Measurements from ENCODE around the gene AAMP. TPM values are rescaled to one million over a fixed set of nuclear protein-coding genes. Genes with fewer than 3 reads are reported as not detected.

AAMP gene
- total RNA-seq, 5 donors from 2014 or later (not counting 1 experiment from before 2014, with no cell fraction given) = 46.2 to 71.3 (median 67.4) TPM

DNA sequence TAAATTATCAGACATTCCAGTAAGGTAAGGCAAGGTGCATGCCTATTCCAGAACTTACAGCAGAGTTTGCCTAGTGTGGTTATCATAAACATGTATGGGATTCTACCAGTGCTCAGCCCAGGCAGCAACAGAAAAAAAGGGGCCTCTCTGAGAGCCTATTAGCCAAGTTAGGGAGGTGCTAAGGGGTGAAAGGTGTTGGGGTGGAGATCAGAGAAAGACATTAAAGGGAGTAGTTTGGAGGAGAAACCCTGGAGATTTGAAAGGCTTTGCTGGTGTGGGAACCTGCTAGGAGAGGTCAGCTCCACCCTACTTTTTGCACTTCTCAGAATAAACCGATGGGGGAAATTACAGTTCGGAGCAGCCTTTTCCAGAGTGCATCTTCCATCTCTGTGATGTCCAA lies 50.0 kb downstream of the AAMP start:
- H3K4me1 Mint-ChIP-seq = peaks cover 72 to 78% (median 72%) of the 10 kb centered on the region in 3 donors
- DNase-seq (no peak), ATAC-seq (replicated peaks in 1 of 4) (no peak)
- Histone ChIP-seq H3K27ac (ENCODE audit: low read length) (peak overlapping the region; percentile 94), H3K4me3 (ENCODE audit: control insufficient read depth in 1 of 2, extremely low read depth in 1 of 2, low read length in 1 of 2) (peak overlapping the region; percentile 93 to 98), H3K27me3 (replicated peaks in 1 of 2; ENCODE audit: control insufficient read depth in 2 of 2, extremely low read depth in 1 of 2, insufficient read depth in 2 of 2, low read length in 1 of 2) (no peaks in the 10 kb centered on the region), H3K36me3 (ENCODE audit: control insufficient read depth in 2 of 2, extremely low read depth in 1 of 2, insufficient read depth in 1 of 2, low read length in 1 of 2) (peaks cover 0 to 37% of the 10 kb centered on the region in 2 donors), H3K9me3 (no peaks in the 10 kb centered on the region), H3K4me1 (ENCODE audit: control insufficient read depth in 1 of 2, extremely low read depth in 1 of 2, insufficient read depth in 2 of 2, low read length in 2 of 2) (peaks cover 58% of the 10 kb centered on the region in 2 experiments)
- peak overlapping the region; percentile 90 to 100 (median 90) for H3K4me3 Mint-ChIP-seq
- no CpG with 5 or more reads among the region's 2 CpGs for WGBS (ENCODE audit: insufficient coverage)
- ChIA-PET POLR2A (interaction anchor here (0.5 to 4.1 kb wide), 4 partner anchors 9 to 23 kb away, joined by 3 to 36 read pairs (median 6); no protein-coding TSS in a partner anchor), CTCF (interaction anchor here in 1 of 2 donors (0.6 to 4.9 kb wide), 6 partner anchors 10 to 189 kb away, joined by 3 to 33 read pairs (median 4); partner anchors contain the start of gene CXCR1)
- peaks cover 32% of the 10 kb centered on the region for H3K36me3 Mint-ChIP-seq
- no peaks in the 10 kb centered on the region for H3K9me3 Mint-ChIP-seq
- no peaks in the 10 kb centered on the region for H3K27me3 Mint-ChIP-seq
- peak overlapping the region; percentile 94 to 98 for H3K27ac Mint-ChIP-seq

DNA sequence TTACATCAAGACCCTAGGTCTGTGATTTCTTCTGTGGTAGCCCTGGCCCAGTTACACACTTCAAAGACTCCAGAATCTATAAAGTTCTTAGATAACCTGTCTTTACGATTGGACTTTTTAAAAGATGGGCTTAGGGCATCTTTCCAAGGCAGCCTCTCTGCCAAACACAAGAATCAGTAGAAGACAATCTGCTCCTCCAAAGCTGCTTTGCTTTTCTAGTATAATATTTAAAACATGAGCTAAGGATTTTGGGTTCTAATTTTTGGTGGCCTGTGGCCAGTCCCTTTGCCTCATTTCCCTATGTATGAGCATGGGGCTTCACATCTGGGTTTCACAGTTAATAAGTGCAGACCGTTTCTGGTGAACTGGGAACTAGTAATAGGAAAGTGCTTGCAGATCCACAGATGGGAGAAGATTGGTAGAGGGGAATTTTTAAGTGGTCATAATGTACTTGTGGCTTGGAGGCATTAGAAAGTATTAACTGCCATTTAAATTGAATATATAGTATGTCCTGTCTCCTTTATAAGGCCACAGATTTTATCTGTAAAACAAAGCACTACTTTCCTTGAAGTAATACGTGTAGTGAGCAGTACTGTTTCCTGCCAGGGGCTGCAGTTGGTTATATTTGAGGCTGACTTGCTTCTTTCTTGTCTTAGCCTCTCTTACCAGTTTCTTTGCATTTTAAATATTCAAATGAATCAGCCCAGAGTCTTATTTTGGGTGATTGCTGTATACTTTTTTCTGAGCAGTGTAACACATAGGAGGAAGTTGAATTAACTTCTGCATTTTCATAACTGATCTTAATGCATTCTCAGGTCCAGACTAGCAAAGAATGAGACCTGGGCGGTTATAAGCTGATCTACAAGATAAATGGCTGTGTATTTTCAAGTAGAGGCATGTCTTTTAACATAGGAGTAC lies 51.4 kb downstream of the AAMP start:
- POLR2A ChIA-PET = interaction anchor here (0.5 to 4.1 kb wide), 5 partner anchors 11 to 184 kb away, joined by 3 to 36 read pairs (median 7); partner anchors contain the start of gene CTDSP1 (in 1 of the 2)
- H3K27me3 Mint-ChIP-seq = no peaks in the 10 kb centered on the region
- Histone ChIP-seq H3K36me3 (ENCODE audit: control insufficient read depth in 2 of 2, extremely low read depth in 1 of 2, insufficient read depth in 1 of 2, low read length in 1 of 2) (peaks cover 0 to 27% of the 10 kb centered on the region in 2 donors), H3K4me1 (ENCODE audit: control insufficient read depth in 1 of 2, extremely low read depth in 1 of 2, insufficient read depth in 2 of 2, low read length in 2 of 2) (peaks cover 44 to 46% of the 10 kb centered on the region in 2 experiments), H3K9me3 (no peaks in the 10 kb centered on the region), H3K27me3 (replicated peaks in 1 of 2; ENCODE audit: control insufficient read depth in 2 of 2, extremely low read depth in 1 of 2, insufficient read depth in 2 of 2, low read length in 1 of 2) (no peaks in the 10 kb centered on the region), H3K27ac (ENCODE audit: low read length) (peak overlapping the region; percentile 94), H3K4me3 (ENCODE audit: control insufficient read depth in 1 of 2, extremely low read depth in 1 of 2, low read length in 1 of 2) (peak overlapping the region; percentile 93 to 98)
- peak overlapping the region; percentile 94 to 98 for H3K27ac Mint-ChIP-seq
- peak; percentile 19 to 31 (median 30) for ATAC-seq (replicated peaks in 1 of 4)
- H3K4me1 Mint-ChIP-seq = peaks cover 57 to 64% (median 60%) of the 10 kb centered on the region in 3 donors
- H3K36me3 Mint-ChIP-seq = peaks cover 20% of the 10 kb centered on the region
- CTCF ChIA-PET = interaction anchor here (0.5 to 4.9 kb wide), 8 partner anchors 10 to 679 kb away, joined by 3 to 33 read pairs (median 4); partner anchors contain the start of gene CXCR1 (in 1 of the 2)
- WGBS (ENCODE audit: insufficient coverage) = no CpG with 5 or more reads among the region's 4 CpGs
- no peaks in the 10 kb centered on the region for H3K9me3 Mint-ChIP-seq
- H3K4me3 Mint-ChIP-seq = peak overlapping the region; percentile 90 to 100 (median 90)
- DNase-seq = peak in 11 of 35 experiments; percentile 8 to 52 (median 18)

DNA sequence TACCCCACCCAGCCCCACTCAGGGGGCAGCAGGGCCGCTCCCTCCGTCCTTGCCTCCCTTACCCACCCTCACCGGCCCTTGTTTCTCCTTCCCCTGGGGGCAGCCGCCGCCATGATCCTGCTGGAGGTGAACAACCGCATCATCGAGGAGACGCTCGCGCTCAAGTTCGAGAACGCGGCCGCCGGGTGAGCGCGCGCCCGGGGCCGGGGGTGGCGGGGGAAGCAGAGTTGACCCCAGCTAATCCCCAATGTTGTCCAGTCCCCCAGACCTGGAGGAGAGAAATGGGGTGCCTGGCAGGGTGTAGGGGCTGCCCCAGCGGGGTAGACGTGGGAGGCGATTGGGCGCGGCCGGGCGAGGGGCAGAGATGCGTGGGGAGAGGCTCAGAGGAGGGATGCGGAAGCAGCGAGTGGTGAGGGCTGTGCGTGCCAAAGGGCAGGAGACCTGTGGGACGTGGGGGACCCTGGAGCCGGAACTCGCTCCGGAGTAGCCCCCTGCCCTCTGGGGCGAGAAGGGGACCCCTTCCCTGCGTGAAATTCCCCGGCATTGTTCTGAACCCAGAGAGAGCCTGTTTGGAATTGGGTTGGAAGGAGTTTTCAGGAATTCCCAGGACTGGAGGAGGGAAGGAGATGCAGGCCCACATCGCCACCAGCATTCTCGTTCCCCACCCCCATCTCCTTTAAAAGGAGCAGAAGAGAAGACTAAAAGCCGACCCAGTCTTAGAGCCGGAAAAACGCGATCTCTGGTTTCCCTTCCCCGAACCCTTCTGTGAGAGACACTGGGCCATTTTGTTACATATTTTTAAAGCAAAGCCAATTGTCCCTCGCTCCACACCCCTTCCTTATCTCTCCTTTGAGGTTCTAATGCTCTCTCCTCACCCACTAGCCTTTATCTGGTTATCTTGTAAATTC lies 52.3 kb downstream of the AAMP start:
- Mint-ChIP-seq H3K4me1 (peaks cover 48 to 55% (median 51%) of the 10 kb centered on the region in 3 donors), H3K27ac (peak overlapping the region; percentile 94 to 98), H3K27me3 (no peaks in the 10 kb centered on the region), H3K9me3 (no peaks in the 10 kb centered on the region), H3K36me3 (peaks cover 20% of the 10 kb centered on the region), H3K4me3 (peak overlapping the region; percentile 90 to 100 (median 90))
- CTCF ChIA-PET = interaction anchor here (0.6 to 4.9 kb wide), 6 partner anchors 12 to 256 kb away, joined by 3 to 33 read pairs (median 6); partner anchors contain the start of genes AAMP (in 1 of the 2) and PNKD (in 1 of the 2)
- Histone ChIP-seq H3K36me3 (ENCODE audit: control insufficient read depth in 2 of 2, extremely low read depth in 1 of 2, insufficient read depth in 1 of 2, low read length in 1 of 2) (peaks cover 0 to 21% of the 10 kb centered on the region in 2 donors), H3K4me1 (ENCODE audit: control insufficient read depth in 1 of 2, extremely low read depth in 1 of 2, insufficient read depth in 2 of 2, low read length in 2 of 2) (peaks cover 35 to 40% of the 10 kb centered on the region in 2 experiments), H3K27me3 (replicated peaks in 1 of 2; ENCODE audit: control insufficient read depth in 2 of 2, extremely low read depth in 1 of 2, insufficient read depth in 2 of 2, low read length in 1 of 2) (no peaks in the 10 kb centered on the region), H3K27ac (ENCODE audit: low read length) (peak overlapping the region; percentile 94), H3K4me3 (ENCODE audit: control insufficient read depth in 1 of 2, extremely low read depth in 1 of 2, low read length in 1 of 2) (peak overlapping the region; percentile 93 to 98), H3K9me3 (no peaks in the 10 kb centered on the region)
- under 1% methylated on average over 40 of the region's 47 CpGs for WGBS (ENCODE audit: insufficient coverage)
- ATAC-seq (replicated peaks in 1 of 4) (peak; percentile 45 to 68 (median 60)), DNase-seq (peak; percentile 27 to 73 (median 48))
- POLR2A ChIA-PET = interaction anchor here in 1 of 2 donors (1.1 to 4.1 kb wide), 2 partner anchors 12 to 18 kb away, joined by 7 to 36 read pairs; no protein-coding TSS in a partner anchor

DNA sequence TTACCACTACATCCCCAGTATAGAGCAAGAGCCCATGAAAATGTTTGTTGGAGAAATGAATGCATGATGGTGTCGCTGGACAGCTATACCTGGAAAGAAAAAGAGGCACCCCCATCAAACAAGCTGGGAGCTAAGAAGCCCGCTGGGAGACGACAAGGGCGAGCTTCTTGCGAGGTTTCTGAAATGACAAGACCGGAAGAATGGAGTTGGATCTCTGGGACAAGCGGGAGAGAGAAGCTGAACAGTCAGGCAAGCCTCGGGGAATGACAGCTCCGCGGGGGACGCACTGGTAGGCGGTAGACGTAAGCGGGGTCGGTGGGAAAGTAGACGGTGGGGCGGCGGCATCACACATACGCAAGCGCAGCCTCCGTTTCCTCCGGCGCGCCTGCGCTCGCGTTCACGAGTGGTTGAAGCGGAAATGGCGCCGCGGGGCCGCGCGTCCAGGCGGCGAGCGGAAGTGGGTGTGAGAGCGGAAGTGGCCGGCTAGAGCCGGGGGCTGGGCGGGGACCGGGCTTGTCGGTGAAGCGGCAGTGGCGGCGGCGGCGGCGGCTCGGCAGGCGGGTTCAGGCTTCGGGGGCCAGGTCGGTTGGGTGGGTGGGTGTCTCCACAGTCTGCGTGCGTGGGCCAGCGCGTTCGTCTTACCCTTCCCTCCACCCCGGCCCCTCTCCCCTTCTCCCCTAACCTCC lies 53.1 kb downstream of the AAMP start, which contains the start of gene ARPC2:
Gene ARPC2, plus strand, starts transcription at position 516 of the 686 bp plus-strand sequence. CDS start 282 bp downstream, outside the sequence.
- WGBS (ENCODE audit: insufficient coverage) = under 1% methylated on average over 37 of the region's 60 CpGs
- no peaks in the 10 kb centered on the region for H3K27me3 ChIP-seq (replicated peaks in 1 of 2; ENCODE audit: control insufficient read depth in 2 of 2, extremely low read depth in 1 of 2, insufficient read depth in 2 of 2, low read length in 1 of 2)
- DNase-seq (peak; percentile 89 to 98 (median 94)), ATAC-seq (replicated peaks in 1 of 4) (peak; percentile 75 to 88 (median 79))
- peaks cover 0 to 2% of the 10 kb centered on the region in 2 donors for H3K27me3 Mint-ChIP-seq
- peak within 1 kb of the TSS; percentile 96 for H3K27ac ChIP-seq (ENCODE audit: low read length)
- peaks cover 20% of the 10 kb centered on the region for H3K36me3 Mint-ChIP-seq
- H3K9me3 Mint-ChIP-seq = no peaks in the 10 kb centered on the region
- ChIA-PET POLR2A (interaction anchor here (0.5 to 1.4 kb wide), 9 partner anchors 8 to 241 kb away, joined by 3 to 7 read pairs (median 4); no protein-coding TSS in a partner anchor), CTCF (interaction anchor here (0.6 to 2.0 kb wide), 7 partner anchors 8 to 778 kb away, joined by 3 to 10 read pairs (median 6); partner anchors contain the start of genes AAMP (in 1 of the 2) and PNKD (in 1 of the 2))
- peak within 1 kb of the TSS; percentile 93 to 98 for H3K4me3 ChIP-seq (ENCODE audit: control insufficient read depth in 1 of 2, extremely low read depth in 1 of 2, low read length in 1 of 2)
- H3K36me3 ChIP-seq (ENCODE audit: control insufficient read depth in 2 of 2, extremely low read depth in 1 of 2, insufficient read depth in 1 of 2, low read length in 1 of 2) = peaks cover 0 to 21% of the 10 kb centered on the region in 2 donors
- H3K4me1 Mint-ChIP-seq = peaks cover 41 to 47% (median 43%) of the 10 kb centered on the region in 3 donors
- no peaks in the 10 kb centered on the region for H3K9me3 ChIP-seq
- peaks cover 30 to 32% of the 10 kb centered on the region in 2 experiments for H3K4me1 ChIP-seq (ENCODE audit: control insufficient read depth in 1 of 2, extremely low read depth in 1 of 2, insufficient read depth in 2 of 2, low read length in 2 of 2)
- H3K4me3 Mint-ChIP-seq = peak within 1 kb of the TSS; percentile 90 to 100 (median 90)
- H3K27ac Mint-ChIP-seq = peak within 1 kb of the TSS; percentile 94 to 98

DNA sequence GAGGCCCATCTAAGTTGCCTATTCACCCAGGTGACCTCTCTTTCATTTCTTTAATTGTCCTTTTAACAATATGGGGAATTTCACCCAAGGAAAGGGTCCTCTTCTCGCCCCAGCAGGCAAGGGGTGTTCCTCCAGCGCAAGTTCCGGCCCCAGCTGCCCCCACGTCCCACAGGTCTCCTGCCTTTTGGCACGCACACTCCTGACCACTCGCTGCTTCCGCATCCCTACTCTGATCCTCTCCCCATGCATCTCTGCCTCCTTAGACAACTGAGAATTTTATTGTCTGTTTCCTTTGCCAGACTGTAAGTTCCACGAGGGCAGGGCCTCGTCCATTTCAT lies 53.6 kb downstream of the AAMP start:
- ATAC-seq (replicated peaks in 1 of 4) = no peak
- 90% methylated on average over 2 of the region's 9 CpGs for WGBS (ENCODE audit: insufficient coverage)
- peaks cover 0 to 16% of the 10 kb centered on the region in 2 donors for H3K36me3 ChIP-seq (ENCODE audit: control insufficient read depth in 2 of 2, extremely low read depth in 1 of 2, insufficient read depth in 1 of 2, low read length in 1 of 2)
- H3K27ac Mint-ChIP-seq = peak overlapping the region; percentile 94 to 98
- ChIA-PET CTCF (interaction anchor here (0.6 to 2.0 kb wide), 7 partner anchors 9 to 778 kb away, joined by 3 to 10 read pairs (median 6); partner anchors contain the start of genes AAMP (in 1 of the 2) and PNKD (in 1 of the 2)), POLR2A (interaction anchor here (0.5 to 1.4 kb wide), 12 partner anchors 8 to 424 kb away, joined by 3 to 7 read pairs (median 4); no protein-coding TSS in a partner anchor)
- no peaks in the 10 kb centered on the region for H3K9me3 ChIP-seq
- H3K27me3 ChIP-seq (replicated peaks in 1 of 2; ENCODE audit: control insufficient read depth in 2 of 2, extremely low read depth in 1 of 2, insufficient read depth in 2 of 2, low read length in 1 of 2) = no peaks in the 10 kb centered on the region
- H3K4me1 ChIP-seq (ENCODE audit: control insufficient read depth in 1 of 2, extremely low read depth in 1 of 2, insufficient read depth in 2 of 2, low read length in 2 of 2) = peaks cover 27% of the 10 kb centered on the region in 2 experiments
- H3K9me3 Mint-ChIP-seq = no peaks in the 10 kb centered on the region
- H3K27me3 Mint-ChIP-seq = peaks cover 0 to 2% of the 10 kb centered on the region in 2 donors
- peaks cover 14% of the 10 kb centered on the region for H3K36me3 Mint-ChIP-seq
- peak overlapping the region; percentile 96 for H3K27ac ChIP-seq (ENCODE audit: low read length)
- no peak for DNase-seq
- H3K4me1 Mint-ChIP-seq = peaks cover 36 to 42% (median 38%) of the 10 kb centered on the region in 3 donors
- peak overlapping the region; percentile 90 to 100 (median 90) for H3K4me3 Mint-ChIP-seq
- H3K4me3 ChIP-seq (ENCODE audit: control insufficient read depth in 1 of 2, extremely low read depth in 1 of 2, low read length in 1 of 2) = peak overlapping the region; percentile 55 to 98

All from T-cell (primary cell).